H9 (cell line): ENCODE results near the gene VWDE. TPM values are rescaled to one million over a fixed set of nuclear protein-coding genes. Genes with fewer than 3 reads are reported as not detected.

Experiments used
- DNase-seq: peaks from one replicate; pipeline ENCODE4 v3.0.0-alpha.2; 2017
- H2AFZ ChIP-seq: one replicate; pipeline ENCODE4 v1.6.1; 2013; ENCODE audit warnings: mild to moderate bottlenecking, low read length, control low read depth, moderate library complexity
- H2AK5ac ChIP-seq: 2 replicates; pipeline ENCODE4 v1.6.1; 2013; ENCODE audit warnings: low read length, control low read depth, mixed read lengths; ENCODE audit not compliant: insufficient read length
- H2BK120ac ChIP-seq: one replicate; pipeline ENCODE4 v1.6.1; 2013; ENCODE audit warnings: low read depth, mild to moderate bottlenecking, low read length, control low read depth, inconsistent platforms; ENCODE audit not compliant: poor library complexity, severe bottlenecking
- H2BK12ac ChIP-seq: 2 replicates; pipeline ENCODE4 v1.6.1; 2013; ENCODE audit warnings: low read length, control low read depth, mixed read lengths, low read depth; ENCODE audit not compliant: insufficient read length
- H2BK15ac ChIP-seq: 2 replicates; pipeline ENCODE4 v1.6.1; 2013; ENCODE audit warnings: low read depth, low read length, control low read depth
- H2BK20ac ChIP-seq: one replicate; pipeline ENCODE4 v1.6.1; 2013; ENCODE audit warnings: low read depth, mild to moderate bottlenecking, low read length, control low read depth, inconsistent platforms; ENCODE audit not compliant: poor library complexity, severe bottlenecking
- H2BK5ac ChIP-seq: 2 replicates; pipeline ENCODE4 v1.6.1; 2013; ENCODE audit warnings: low read length, control low read depth, mixed read lengths; ENCODE audit not compliant: insufficient read length
- H3K14ac ChIP-seq: 2 replicates; pipeline ENCODE4 v1.6.1; 2013; ENCODE audit warnings: low read length, control low read depth; ENCODE audit not compliant: insufficient read depth
- H3K18ac ChIP-seq: 2 replicates; pipeline ENCODE4 v1.6.1; 2013; ENCODE audit warnings: low read depth, mild to moderate bottlenecking, mixed read lengths, low read length, control low read depth; ENCODE audit not compliant: insufficient read length
- H3K23ac ChIP-seq: 2 replicates; pipeline ENCODE4 v1.6.1; 2013; ENCODE audit warnings: low read length, control low read depth, mixed read lengths, low read depth; ENCODE audit not compliant: insufficient read length
- H3K23me2 ChIP-seq: 2 replicates; pipeline ENCODE4 v1.6.1; 2013; ENCODE audit warnings: low read depth, mild to moderate bottlenecking, mixed read lengths, low read length, control low read depth; ENCODE audit not compliant: insufficient read length, poor library complexity, severe bottlenecking
- H3K27ac ChIP-seq: 2 replicates; pipeline ENCODE4 v1.5.1; 2013; ENCODE audit warnings: low read length, control low read depth, mixed read lengths, low read depth; ENCODE audit not compliant: insufficient read length
- H3K27me3 ChIP-seq: 2 replicates; pipeline ENCODE4 v1.6.1; 2013; ENCODE audit warnings: low read length, control low read depth, inconsistent platforms; ENCODE audit not compliant: insufficient read depth
- H3K4ac ChIP-seq: 2 replicates; pipeline ENCODE4 v1.6.1; 2013; ENCODE audit warnings: low read depth, mild to moderate bottlenecking, control low read depth, inconsistent platforms, low read length, moderate library complexity
- H3K4me1 ChIP-seq: 2 replicates; pipeline ENCODE4 v1.6.1; 2013; ENCODE audit warnings: low read length, control low read depth, inconsistent platforms; ENCODE audit not compliant: insufficient read depth
- H3K4me2 ChIP-seq: 2 replicates; pipeline ENCODE4 v1.6.1; 2013; ENCODE audit warnings: low read length, control low read depth, mixed read lengths; ENCODE audit not compliant: insufficient read length, insufficient read depth
- H3K56ac ChIP-seq: 2 replicates; pipeline ENCODE4 v1.6.1; 2013; ENCODE audit warnings: low read depth, mild to moderate bottlenecking, mixed read lengths, low read length, control low read depth; ENCODE audit not compliant: insufficient read length
- H3K79me1 ChIP-seq: 2 replicates; pipeline ENCODE4 v1.6.1; 2013; ENCODE audit warnings: low read depth, mild to moderate bottlenecking, moderate library complexity, low read length, control low read depth, inconsistent platforms; ENCODE audit not compliant: insufficient read depth, poor library complexity, severe bottlenecking
- H3K79me2 ChIP-seq: 2 replicates; pipeline ENCODE4 v1.6.1; 2013; ENCODE audit warnings: low read length, control low read depth, inconsistent platforms; ENCODE audit not compliant: insufficient read depth
- H3K9ac ChIP-seq: 2 replicates; pipeline ENCODE4 v1.6.1; 2013; ENCODE audit warnings: low read length, control low read depth, mixed read lengths; ENCODE audit not compliant: insufficient read length; ENCODE audit errors: extremely low read depth
- H3K9me3 ChIP-seq: one replicate; pipeline ENCODE4 v1.6.1; 2013; ENCODE audit warnings: low read depth, low read length, inconsistent platforms; ENCODE audit not compliant: control insufficient read depth
- H3T11ph ChIP-seq: one replicate; pipeline ENCODE4 v1.6.1; 2013; ENCODE audit warnings: mild to moderate bottlenecking, low read length, control low read depth, inconsistent platforms
- H4K20me1 ChIP-seq: one replicate; pipeline ENCODE4 v1.6.1; 2013; ENCODE audit not compliant: control insufficient read depth, insufficient read length, insufficient read depth
- H4K5ac ChIP-seq: 2 replicates; pipeline ENCODE4 v1.6.1; 2013; ENCODE audit warnings: low read depth, mild to moderate bottlenecking, mixed read lengths, low read length, control low read depth; ENCODE audit not compliant: insufficient read length
- H4K8ac ChIP-seq: replicated peaks from 2 replicates; pipeline ENCODE4 v1.6.1; 2013; ENCODE audit warnings: low read length, control low read depth, mixed read lengths, low read depth; ENCODE audit not compliant: insufficient read length
- H4K91ac ChIP-seq: 2 replicates; pipeline ENCODE4 v1.6.1; 2013; ENCODE audit warnings: low read depth, mild to moderate bottlenecking, moderate library complexity, mixed read lengths, low read length, control low read depth; ENCODE audit not compliant: insufficient read length
- H3K27ac Mint-ChIP-seq, 3 experiments: 2 replicates in 2 of 3; 3 replicates in 1 of 3; pipeline ENCODE4 v1.8.0; 2020 to 2021; ENCODE audit warnings: mixed read lengths in 3 of 3, mild to moderate bottlenecking in 1 of 3, moderate library complexity in 1 of 3
- H3K27me3 Mint-ChIP-seq: 2 replicates; pipeline ENCODE4 v1.8.0; 2021; ENCODE audit warnings: low read depth, mild to moderate bottlenecking, moderate library complexity, mixed read lengths
- H3K36me3 Mint-ChIP-seq, 3 experiments: 2 replicates in 2 of 3; 3 replicates in 1 of 3; pipeline ENCODE4 v1.8.0; 2020 to 2021; ENCODE audit warnings: low read depth in 3 of 3, mixed read lengths in 3 of 3; ENCODE audit not compliant: insufficient read depth in 1 of 3
- H3K4me1 Mint-ChIP-seq, 2 experiments: 2 replicates each; pipeline ENCODE4 v1.8.0; 2020; ENCODE audit warnings: mixed read lengths in 2 of 2
- H3K4me3 Mint-ChIP-seq, 2 experiments: 2 replicates in 1 of 2; 3 replicates in 1 of 2; pipeline ENCODE4 v1.8.0; 2020 to 2021; ENCODE audit warnings: mild to moderate bottlenecking in 2 of 2, mixed read lengths in 2 of 2, moderate library complexity in 1 of 2
- H3K9me3 Mint-ChIP-seq, 2 experiments: 2 replicates in 1 of 2; 3 replicates in 1 of 2; pipeline ENCODE4 v1.8.0; 2020; ENCODE audit warnings: mild to moderate bottlenecking in 2 of 2, mixed read lengths in 2 of 2, moderate library complexity in 1 of 2
- WGBS: extraction: QIAGEN DNeasy Blood & Tissue Kit; methylation state at CpG from one replicate; pipeline ENCODE4 v1.1.7; 2013; ENCODE audit warnings: missing lambda C conversion rate, low lambda C conversion rate, mixed read lengths; ENCODE audit not compliant: insufficient read length; ENCODE audit errors: extremely low coverage; 5-methylcytosine and 5-hydroxymethylcytosine counted together
- total RNA-seq: library from RNA; stranded (reverse); gene quantifications from 2 replicates; pipeline ENCODE4 v1.2.1, GENCODE V29; 2021
- TF ChIP-seq, protein P1 (sequence below): fragments of 200-600 bp; sonication (generic); conservative IDR thresholded peaks from 3 replicates; pipeline ENCODE4 v1.8.0; 2021; ENCODE audit warnings: antibody characterized with exemption, mild to moderate bottlenecking

Gene VWDE
- total RNA-seq, 1 experiment from 2014 or later = 18.1 TPM

DNA sequence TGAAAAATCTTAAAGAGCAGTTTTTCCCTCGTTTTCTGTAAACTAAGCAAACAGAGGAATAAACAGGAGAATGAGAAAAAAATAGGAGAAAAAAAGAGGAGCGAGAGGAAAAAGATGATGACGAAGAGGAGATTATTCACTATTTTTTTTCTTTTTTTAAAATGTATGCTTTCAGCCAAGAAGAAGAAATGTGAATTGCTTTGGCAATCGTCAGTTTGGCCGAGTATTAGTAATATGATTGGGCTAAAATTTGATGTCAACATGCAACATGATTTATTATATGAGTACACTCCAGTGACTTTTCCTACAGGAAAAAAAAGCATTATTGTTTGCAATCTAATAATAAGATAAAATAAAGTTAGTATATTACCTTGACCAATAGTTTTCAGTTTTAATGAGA, 26.3 kb downstream of the VWDE start:
- TF ChIP-seq, protein P1, sequence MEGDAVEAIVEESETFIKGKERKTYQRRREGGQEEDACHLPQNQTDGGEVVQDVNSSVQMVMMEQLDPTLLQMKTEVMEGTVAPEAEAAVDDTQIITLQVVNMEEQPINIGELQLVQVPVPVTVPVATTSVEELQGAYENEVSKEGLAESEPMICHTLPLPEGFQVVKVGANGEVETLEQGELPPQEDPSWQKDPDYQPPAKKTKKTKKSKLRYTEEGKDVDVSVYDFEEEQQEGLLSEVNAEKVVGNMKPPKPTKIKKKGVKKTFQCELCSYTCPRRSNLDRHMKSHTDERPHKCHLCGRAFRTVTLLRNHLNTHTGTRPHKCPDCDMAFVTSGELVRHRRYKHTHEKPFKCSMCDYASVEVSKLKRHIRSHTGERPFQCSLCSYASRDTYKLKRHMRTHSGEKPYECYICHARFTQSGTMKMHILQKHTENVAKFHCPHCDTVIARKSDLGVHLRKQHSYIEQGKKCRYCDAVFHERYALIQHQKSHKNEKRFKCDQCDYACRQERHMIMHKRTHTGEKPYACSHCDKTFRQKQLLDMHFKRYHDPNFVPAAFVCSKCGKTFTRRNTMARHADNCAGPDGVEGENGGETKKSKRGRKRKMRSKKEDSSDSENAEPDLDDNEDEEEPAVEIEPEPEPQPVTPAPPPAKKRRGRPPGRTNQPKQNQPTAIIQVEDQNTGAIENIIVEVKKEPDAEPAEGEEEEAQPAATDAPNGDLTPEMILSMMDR = no peak
- no peak overlapping the region for H3K56ac ChIP-seq
- 100% methylated on average over 2 of the region's 5 CpGs for WGBS
- H3K4me2 ChIP-seq = no peak overlapping the region
- no peak overlapping the region for H3K14ac ChIP-seq
- H4K91ac ChIP-seq = no peak overlapping the region
- no peak for DNase-seq
- H3K27ac ChIP-seq = no peak overlapping the region
- H4K8ac ChIP-seq = no peak overlapping the region
- H2BK20ac ChIP-seq = no peak overlapping the region
- H4K5ac ChIP-seq = no peak overlapping the region
- Mint-ChIP-seq H3K27me3 (no peaks in the 10 kb centered on the region), H3K36me3 (peaks cover 15 to 53% (median 27%) of the 10 kb centered on the region in 3 experiments; a peak in 6 of 7 replicates), H3K27ac (peak overlapping the region in 2 of 3 experiments; percentile 0 to 44; a peak in 2 of 7 replicates), H3K9me3 (no peaks in the 10 kb centered on the region), H3K4me3 (no peak overlapping the region), H3K4me1 (no peaks in the 10 kb centered on the region; a peak in 1 of 4 replicates)
- H3T11ph ChIP-seq = no peak overlapping the region
- H3K27me3 ChIP-seq = no peaks in the 10 kb centered on the region; the same call in 1 of the 2 replicates
- no peaks in the 10 kb centered on the region for H3K79me1 ChIP-seq
- H3K4ac ChIP-seq = no peak overlapping the region
- H3K18ac ChIP-seq = no peak overlapping the region
- no peaks in the 10 kb centered on the region for H3K9me3 ChIP-seq
- no peaks in the 10 kb centered on the region for H4K20me1 ChIP-seq
- no peaks in the 10 kb centered on the region for H3K4me1 ChIP-seq
- H2BK12ac ChIP-seq = no peak overlapping the region
- no peak overlapping the region for H2BK15ac ChIP-seq
- no peaks in the 10 kb centered on the region for H3K23me2 ChIP-seq
- no peak overlapping the region for H2AK5ac ChIP-seq
- no peak overlapping the region for H2AFZ ChIP-seq
- no peaks in the 10 kb centered on the region for H3K79me2 ChIP-seq
- H2BK120ac ChIP-seq = no peak overlapping the region
- H2BK5ac ChIP-seq = no peak overlapping the region
- H3K9ac ChIP-seq = no peak overlapping the region
- H3K23ac ChIP-seq = no peak overlapping the region
